GM18517 (cell line): ENCODE data around the gene SNX24.
"Not testable (repeated sequence)": the region's sequence is repeated elsewhere in the genome, so short reads cannot be mapped to it uniquely, and the experiment has no call there.

Experiments
- ATAC-seq: cut with Tn5 transposase; IDR thresholded peaks from one replicate; pipeline ENCODE4 v1.9.1; 2021; ENCODE audit warnings: mild to moderate bottlenecking, moderate library complexity; ENCODE audit not compliant: unreplicated experiment

SNX24 gene

DNA sequence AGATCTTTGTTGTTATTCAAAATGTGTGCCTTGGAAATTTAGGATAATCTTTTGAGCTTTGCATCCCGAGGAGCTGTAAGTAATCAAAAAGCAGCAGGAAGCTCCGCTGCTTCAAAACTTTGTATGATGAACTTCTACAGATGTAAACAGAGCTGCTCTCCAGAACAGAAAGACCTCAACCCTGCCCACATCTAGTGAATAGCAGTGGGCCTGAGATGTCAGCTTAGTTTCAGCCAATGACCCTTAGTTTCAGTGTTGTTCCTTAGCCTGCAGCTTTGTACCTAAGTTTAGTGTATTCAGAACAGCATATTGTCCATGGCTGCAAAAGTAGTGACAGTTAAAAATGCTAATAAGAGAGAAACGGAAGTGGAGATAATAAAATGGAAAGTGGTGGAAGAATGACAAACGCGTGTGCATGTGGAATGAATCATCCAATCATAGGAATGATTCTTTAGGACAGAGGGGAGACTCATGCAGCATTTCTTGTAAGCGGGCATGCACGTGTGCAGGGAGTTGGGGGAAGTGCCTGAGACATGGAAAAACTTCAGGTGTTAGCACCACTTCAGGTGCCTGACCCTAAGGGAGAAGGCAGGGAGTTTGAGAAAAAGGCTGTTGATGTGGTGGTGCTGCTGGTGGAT, 24.9 kb downstream of the SNX24 start:
- ATAC-seq, result no peak

- ATAC-seq, result no peak
Observed at GRCh38 chr5:122871661-122872060, 26.2 kb downstream of the SNX24 start.

DNA sequence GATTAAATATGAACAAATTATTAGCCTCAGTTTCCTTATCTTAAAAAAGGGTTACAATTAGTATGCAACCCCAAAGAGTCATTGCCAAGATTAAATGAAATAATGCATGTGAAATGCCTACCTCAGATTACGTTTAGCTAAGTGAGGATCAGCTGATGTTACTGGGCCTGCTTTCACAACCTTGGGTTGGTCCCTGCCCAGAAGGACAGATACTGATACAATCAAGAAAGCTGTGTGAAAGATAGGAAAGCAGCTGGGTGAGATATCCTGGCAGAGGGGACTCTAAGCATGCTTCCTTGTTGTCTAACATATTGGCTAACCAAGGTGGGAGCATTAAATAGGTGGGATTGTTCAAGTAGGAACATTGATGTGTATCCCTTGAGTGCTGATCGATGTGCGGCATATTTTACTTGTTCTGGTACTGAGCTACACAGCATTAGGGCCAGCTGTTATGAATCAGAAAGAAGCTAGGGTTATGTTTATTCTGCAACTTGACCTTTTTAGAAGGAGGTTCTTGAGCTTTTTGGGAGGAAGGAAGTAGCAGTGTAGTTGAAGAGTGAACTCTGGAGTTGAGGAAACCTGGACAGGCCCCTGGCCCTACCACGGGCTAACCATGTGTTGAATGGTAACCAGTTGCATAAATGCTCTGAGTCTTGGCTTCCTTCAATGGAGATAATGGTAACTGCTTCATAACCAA, 28.9 kb downstream of the SNX24 start:
- ATAC-seq, result no peak

GRCh38 chr5:122877518-122877917, 32.1 kb downstream of the SNX24 start:
- peak; percentile 62 for ATAC-seq

DNA sequence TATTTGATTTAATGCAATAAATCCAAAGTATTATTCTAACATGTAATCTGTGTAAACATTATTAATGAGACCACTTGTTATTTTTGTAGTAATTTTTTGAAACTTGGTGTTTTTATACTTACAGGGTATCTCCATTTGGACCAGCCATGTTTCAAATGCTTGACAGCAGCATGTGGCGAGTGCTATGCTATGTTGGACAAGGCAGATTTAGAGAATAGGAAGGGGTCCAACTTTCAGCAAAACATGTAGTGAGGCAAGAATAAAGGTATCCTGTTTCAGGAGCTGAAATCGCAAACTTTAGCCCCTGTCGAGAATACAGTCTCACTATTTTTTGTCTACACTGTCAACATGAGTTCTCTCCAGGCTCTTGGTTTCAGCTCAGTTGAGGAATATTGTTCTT, 33.7 kb downstream of the SNX24 start:
- ATAC-seq, result no peak

DNA sequence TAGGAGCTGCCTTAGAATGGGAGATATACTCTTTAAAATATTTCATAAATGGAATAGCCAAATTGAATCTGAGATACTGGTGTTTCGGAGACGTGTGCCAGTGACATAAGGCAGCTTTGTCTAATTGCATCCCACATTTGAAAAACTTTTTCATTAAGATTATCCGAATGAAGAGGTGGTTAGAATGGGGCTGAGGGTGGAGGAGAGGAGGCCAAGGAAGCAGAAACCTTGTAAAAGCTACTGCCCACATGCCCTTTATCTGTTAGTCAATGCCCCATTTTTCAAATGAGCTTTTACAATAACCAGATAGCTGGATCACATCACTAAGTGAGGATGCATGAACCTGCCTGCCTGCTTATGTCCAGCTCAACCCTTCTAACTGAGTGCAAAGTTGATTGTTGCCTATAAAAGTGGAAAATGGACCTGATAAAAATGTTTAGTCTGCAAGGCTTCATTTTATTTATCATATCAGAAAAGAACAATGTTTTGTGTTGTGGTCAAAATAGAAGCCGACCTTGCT, 34.8 kb downstream of the SNX24 start:
- ATAC-seq, result no peak

DNA sequence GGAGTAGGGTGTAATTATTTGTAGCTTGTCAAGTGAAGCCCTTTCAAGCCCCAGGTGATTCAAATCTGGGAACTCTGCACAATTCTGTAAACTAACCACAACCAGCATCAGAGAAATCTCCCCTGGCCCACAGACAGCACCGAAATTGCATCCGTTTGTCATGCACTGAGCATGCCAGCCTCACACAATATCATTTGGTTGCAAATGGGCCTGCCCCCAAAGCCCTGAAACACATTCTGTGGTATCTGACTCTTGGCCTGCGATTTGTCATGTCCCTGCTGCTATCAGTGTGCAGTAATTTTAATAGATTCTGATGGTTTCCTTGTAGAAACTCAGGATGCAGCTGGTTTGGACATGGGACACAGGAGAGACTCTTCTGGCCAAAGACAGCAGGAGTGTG, 35.3 kb downstream of the SNX24 start:
- ATAC-seq, result no peak

- ATAC-seq, result peak; percentile 43
Observed at GRCh38 chr5:122882831-122883230, 37.4 kb downstream of the SNX24 start.

DNA sequence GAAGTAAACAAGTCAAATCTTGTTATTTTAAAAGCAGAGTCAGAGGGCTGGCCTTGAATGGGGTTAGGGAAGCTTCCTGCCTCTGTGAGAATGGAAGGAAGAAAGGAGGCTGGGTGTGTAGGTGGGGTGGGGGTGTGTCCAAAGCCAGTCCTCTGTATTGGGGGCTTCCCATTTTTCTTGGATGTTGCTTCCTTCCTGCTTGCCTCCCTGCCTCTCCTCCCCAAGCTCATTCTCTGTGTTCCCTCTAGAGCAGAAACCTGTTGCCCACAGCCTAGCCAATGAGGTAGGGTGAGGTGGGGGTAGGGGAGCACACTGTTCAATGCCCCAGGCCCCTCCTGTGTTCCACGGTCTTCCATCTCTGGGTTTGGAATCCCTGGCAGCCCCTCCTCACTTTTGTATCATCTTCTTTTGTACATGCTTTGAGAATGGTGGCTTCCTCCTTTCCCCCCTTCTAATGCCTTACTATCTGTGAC, 39.7 kb downstream of the SNX24 start:
- no peak for ATAC-seq

DNA sequence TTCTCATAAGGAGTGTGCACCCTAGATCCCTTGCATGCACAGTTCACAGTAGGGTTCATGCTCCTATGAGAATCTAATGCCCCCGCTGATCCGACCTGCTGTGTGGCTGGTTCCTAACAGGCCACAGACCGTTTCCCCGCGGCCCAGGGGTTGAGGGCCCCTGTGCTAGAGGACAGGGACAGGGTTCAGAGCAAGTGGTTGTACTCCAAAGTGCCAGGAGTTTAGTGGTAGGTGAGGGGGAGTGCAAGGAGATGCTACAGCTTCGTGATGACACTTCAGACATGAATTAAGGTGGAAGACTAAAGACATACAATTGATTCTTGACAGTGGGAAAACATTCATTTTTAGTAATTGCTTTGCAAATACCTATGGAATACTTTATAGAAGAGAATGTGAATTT, 40.5 kb downstream of the SNX24 start:
- no peak for ATAC-seq

GRCh38 chr5:122895141-122895540, 49.7 kb downstream of the SNX24 start:
- no peak for ATAC-seq

GRCh38 chr5:122896598-122897282, 51.3 kb downstream of the SNX24 start:
- no peak for ATAC-seq

- ATAC-seq, result no peak
Observed at GRCh38 chr5:122897283-122897602, 51.8 kb downstream of the SNX24 start.

DNA sequence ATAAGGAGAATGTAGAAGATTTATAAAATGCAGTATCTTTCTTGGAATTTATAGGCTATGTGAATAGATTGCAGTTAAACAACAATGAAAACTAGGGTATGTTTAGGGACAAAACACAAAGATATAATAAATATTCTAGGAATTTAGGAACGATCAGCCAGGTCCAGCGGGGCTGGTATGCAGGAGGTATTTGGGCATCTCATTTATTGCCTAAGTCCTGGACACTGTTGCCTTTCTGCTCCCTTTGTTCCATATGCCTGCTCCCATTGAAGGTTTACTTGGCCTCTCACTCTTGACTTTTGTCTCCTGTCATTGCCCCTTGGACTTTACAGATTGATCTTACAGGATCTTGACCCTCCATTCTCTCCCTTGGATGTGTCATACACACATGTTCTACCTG, 55.9 kb downstream of the SNX24 start:
- no peak for ATAC-seq

- ATAC-seq, result no peak
Observed at GRCh38 chr5:122902263-122902662, 56.9 kb downstream of the SNX24 start.

DNA sequence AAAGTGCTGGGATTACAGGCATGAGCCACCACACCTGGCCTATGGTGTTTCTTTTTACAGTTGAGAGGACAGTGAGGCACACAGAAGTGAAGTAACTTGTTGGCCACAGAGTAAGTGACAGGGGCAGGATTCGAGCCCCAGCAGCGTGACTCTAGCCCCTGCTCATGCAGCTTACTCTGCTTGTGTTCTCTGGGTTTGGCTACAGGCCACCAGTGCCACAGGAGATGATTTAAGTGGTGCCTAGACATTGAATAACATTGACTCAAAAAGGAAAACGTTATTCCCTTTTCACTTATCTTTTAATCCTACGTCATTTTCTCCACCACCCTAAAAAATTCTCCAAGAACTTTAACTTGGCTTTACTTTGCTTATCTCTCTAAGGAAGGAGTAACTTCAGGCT, 61.4 kb downstream of the SNX24 start:
- no peak for ATAC-seq

- no peak for ATAC-seq
Observed at GRCh38 chr5:122907276-122907675, 61.9 kb downstream of the SNX24 start.

DNA sequence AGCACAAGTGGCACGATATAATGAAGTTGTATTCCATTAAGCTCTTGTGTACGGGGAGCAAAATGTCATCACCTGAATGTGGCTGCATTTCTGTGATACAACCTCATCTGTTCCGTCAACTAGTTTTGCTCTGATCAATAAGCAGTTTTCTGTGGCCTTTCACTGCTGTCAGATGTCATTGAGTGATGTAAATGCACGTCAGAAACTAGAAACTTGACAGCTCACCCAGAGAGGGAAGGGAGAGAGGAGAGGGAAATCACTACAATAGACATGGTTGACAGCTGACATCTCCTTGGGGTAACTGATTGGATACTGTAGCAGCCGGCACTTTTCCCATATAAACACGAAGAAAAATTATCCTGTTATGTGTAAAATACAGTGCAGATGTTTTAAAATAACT, 62.7 kb downstream of the SNX24 start:
- ATAC-seq, result no peak

DNA sequence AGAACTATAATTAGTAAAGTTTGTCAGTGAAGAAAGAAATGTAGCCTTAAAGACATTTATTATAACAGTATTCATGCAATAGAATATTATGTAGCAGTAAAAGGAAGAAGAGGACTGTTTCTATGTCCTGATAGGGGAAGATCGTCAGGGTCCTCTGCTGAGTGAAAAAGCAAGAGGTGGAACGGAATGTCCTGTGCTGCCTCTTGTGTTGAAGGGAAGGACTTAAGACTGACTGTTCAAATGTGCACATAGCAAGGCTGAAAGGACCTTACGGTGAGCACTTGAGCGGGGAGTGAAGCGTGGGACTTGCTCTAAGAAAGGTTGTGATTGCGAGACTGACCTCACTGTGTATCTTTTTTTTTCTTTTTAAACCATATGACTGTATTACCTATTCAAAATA, 63.2 kb downstream of the SNX24 start:
- no peak for ATAC-seq

DNA sequence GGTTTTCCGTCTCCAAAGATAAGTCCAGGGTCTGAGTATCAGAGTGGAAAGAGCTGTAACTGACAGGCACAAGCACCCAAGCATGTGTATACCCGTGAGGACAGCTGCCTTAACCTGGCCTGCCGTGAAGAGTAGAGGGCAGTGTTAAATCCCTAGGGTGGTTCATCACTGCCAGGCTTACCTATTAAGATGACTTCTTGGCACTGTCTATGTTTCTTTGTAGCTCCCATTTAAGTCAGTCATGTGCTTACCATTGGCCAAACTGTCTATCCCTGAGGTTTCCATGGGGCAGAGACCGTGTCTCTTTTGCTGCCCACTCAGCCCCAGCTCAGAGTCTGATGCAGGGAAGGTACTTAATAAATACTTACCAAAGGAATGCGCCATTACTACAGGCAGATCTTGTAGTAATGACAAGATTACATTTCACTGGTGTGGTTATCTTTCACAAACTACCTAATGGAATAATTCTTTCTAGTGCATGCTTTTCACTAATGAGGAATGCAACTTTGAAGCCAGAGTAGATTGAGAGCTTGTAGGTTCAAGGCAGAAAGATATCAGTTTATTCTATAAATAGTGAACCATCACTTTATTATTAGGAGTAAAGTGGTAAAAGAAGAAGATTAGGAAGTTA, 64.2 kb downstream of the SNX24 start:
- ATAC-seq, result no peak

DNA sequence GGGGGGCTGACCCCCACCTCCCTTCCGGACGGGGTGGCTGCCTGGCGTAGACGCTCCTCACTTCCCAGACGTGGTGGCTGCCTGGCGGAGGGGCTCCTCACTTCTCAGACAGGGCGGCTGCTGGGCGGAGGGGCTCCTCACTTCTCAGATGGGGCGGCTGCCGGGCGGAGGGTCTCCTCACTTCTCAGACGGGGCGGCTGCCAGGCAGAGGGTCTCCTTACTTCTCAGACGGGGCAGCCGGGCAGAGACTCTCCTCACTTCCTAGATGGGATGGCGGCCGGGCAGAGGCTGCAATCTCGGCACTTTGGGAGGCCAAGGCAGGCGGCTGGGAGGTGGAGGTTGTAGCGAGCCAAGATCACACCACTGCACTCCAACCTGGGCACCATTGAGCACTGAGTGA, 68.0 kb downstream of the SNX24 start:
- not testable (repeated sequence) for ATAC-seq
